IMR-90 (cell line): ENCODE results near the gene SPATA21. TPM values are rescaled to one million over a fixed set of nuclear protein-coding genes. Genes with fewer than 3 reads are reported as not detected.

Source experiments
- ATAC-seq: fragments of 200-7000 bp; cut with Tn5 transposase; 2 replicates; pipeline ENCODE4 v1.9.1; 2020; ENCODE audit warnings: low read depth, mild to moderate bottlenecking, moderate library complexity
- BruUV-seq: library from RNA; stranded (reverse); fragments of 400-500 nt; replicated peaks from 2 replicates; lab custom pipeline; 2021; lab: Mats Ljungman, UMichigan
- CTCF ChIA-PET: fragments of 300-600 bp; formaldehyde crosslinking; extraction: SDS; loops from one replicate; lab custom pipeline; 2021; ENCODE audit warnings: antibody characterized with exemption; lab: Yijun Ruan, JAX
- POLR2A ChIA-PET: fragments of 300-600 bp; sonication (Branson Sonifier 250); formaldehyde crosslinking; loops from one replicate; lab custom pipeline; 2022; ENCODE audit warnings: antibody characterized with exemption; ENCODE audit not compliant: unreplicated experiment; lab: Charles Lee
- DNase-seq: peaks from one replicate; pipeline ENCODE4 v3.0.0; 2013
- H2AFZ ChIP-seq: replicated peaks from 2 replicates; pipeline ENCODE3; 2013; ENCODE audit warnings: low read length, mild to moderate bottlenecking; ENCODE audit not compliant: poor library complexity
- H2AK5ac ChIP-seq: 2 replicates; pipeline ENCODE4 v1.6.1; 2013; ENCODE audit warnings: low read depth, low read length, inconsistent platforms
- H2AK9ac ChIP-seq: replicated peaks from 2 replicates; pipeline ENCODE3; 2013; ENCODE audit warnings: mild to moderate bottlenecking, low read depth, low read length, moderate library complexity; ENCODE audit not compliant: poor library complexity
- H2BK120ac ChIP-seq: 2 replicates; pipeline ENCODE4 v1.6.1; 2013; ENCODE audit warnings: low read depth, low read length, inconsistent platforms
- H2BK15ac ChIP-seq: 3 replicates; pipeline ENCODE4 v1.6.1; 2013; ENCODE audit warnings: low read depth, low read length, inconsistent platforms
- H2BK20ac ChIP-seq: 2 replicates; pipeline ENCODE4 v1.6.1; 2013; ENCODE audit warnings: low read depth, mild to moderate bottlenecking, inconsistent platforms, low read length, moderate library complexity
- H2BK5ac ChIP-seq: 2 replicates; pipeline ENCODE4 v1.6.1; 2013; ENCODE audit warnings: mild to moderate bottlenecking, low read depth, low read length, inconsistent platforms; ENCODE audit not compliant: poor library complexity, severe bottlenecking
- H3K14ac ChIP-seq: replicated peaks from 2 replicates; pipeline ENCODE4 v1.6.1; 2013; ENCODE audit warnings: low read depth, low read length, inconsistent platforms
- H3K18ac ChIP-seq: 2 replicates; pipeline ENCODE4 v1.6.1; 2013; ENCODE audit warnings: low read depth, low read length, control low read depth
- H3K23ac ChIP-seq: 2 replicates; pipeline ENCODE4 v1.6.1; 2013; ENCODE audit warnings: low read depth, low read length, inconsistent platforms
- H3K27ac ChIP-seq: 2 replicates; pipeline ENCODE4 v1.5.1; 2013; ENCODE audit warnings: mild to moderate bottlenecking, control low read depth, low read length; ENCODE audit not compliant: insufficient read depth
- H3K27me3 ChIP-seq: 2 replicates; pipeline ENCODE4 v1.6.1; 2013; ENCODE audit warnings: low read length; ENCODE audit not compliant: control insufficient read depth, insufficient read depth
- H3K36me3 ChIP-seq: 2 replicates; pipeline ENCODE4 v1.6.1; 2013; ENCODE audit warnings: low read length, mixed read lengths; ENCODE audit not compliant: control insufficient read depth, insufficient read depth
- H3K4ac ChIP-seq: 2 replicates; pipeline ENCODE4 v1.6.1; 2013; ENCODE audit warnings: low read depth, low read length, inconsistent platforms
- H3K4me1 ChIP-seq: 2 replicates; pipeline ENCODE4 v1.6.1; 2013; ENCODE audit warnings: low read length, mixed read lengths; ENCODE audit not compliant: control insufficient read depth, insufficient read depth
- H3K4me2 ChIP-seq: 2 replicates; pipeline ENCODE4 v1.6.1; 2013; ENCODE audit warnings: low read depth, mild to moderate bottlenecking, control low read depth, low read length, moderate library complexity
- H3K4me3 ChIP-seq: 2 replicates; pipeline ENCODE4 v1.5.1; 2013; ENCODE audit warnings: low read depth, mild to moderate bottlenecking, control low read depth, low read length, moderate library complexity; ENCODE audit not compliant: insufficient read depth
- H3K56ac ChIP-seq: 2 replicates; pipeline ENCODE4 v1.6.1; 2013; ENCODE audit warnings: low read length, inconsistent platforms; ENCODE audit not compliant: insufficient read depth; ENCODE audit errors: extremely low read depth
- H3K79me1 ChIP-seq, 2 experiments: 2 replicates each; pipeline ENCODE4 v1.6.1; 2013; ENCODE audit warnings: low read length in 2 of 2, inconsistent platforms in 1 of 2, low read depth in 1 of 2
- H3K9ac ChIP-seq: 2 replicates; pipeline ENCODE4 v1.6.1; 2013; ENCODE audit warnings: low read depth, low read length, control low read depth
- H3K9me1 ChIP-seq: 2 replicates; pipeline ENCODE4 v1.6.1; 2013; ENCODE audit warnings: low read length, inconsistent platforms; ENCODE audit not compliant: insufficient read depth
- H3K9me3 ChIP-seq: 2 replicates; pipeline ENCODE4 v1.6.1; 2013; ENCODE audit warnings: low read length; ENCODE audit not compliant: control insufficient read depth, insufficient read depth
- H4K20me1 ChIP-seq: 2 replicates; pipeline ENCODE4 v1.6.1; 2013; ENCODE audit warnings: low read length, inconsistent platforms; ENCODE audit not compliant: insufficient read depth
- H4K5ac ChIP-seq: 2 replicates; pipeline ENCODE4 v1.6.1; 2013; ENCODE audit warnings: mild to moderate bottlenecking, low read depth, low read length, control low read depth
- H4K8ac ChIP-seq, 2 experiments: 2 replicates each; pipeline ENCODE4 v1.6.1; 2013; ENCODE audit warnings: low read depth in 2 of 2, low read length in 2 of 2, control low read depth in 1 of 2, inconsistent platforms in 1 of 2
- H4K91ac ChIP-seq: 2 replicates; pipeline ENCODE4 v1.6.1; 2013; ENCODE audit warnings: low read depth, low read length, inconsistent platforms; ENCODE audit not compliant: insufficient read depth
- BHLHE40 ChIP-seq: fragments of 150-350 bp; IDR thresholded peaks from 2 replicates; pipeline ENCODE4 v1.6.1; 2016; ENCODE audit warnings: mild to moderate bottlenecking, low read depth, low read length
- CEBPB ChIP-seq: IDR thresholded peaks from 2 replicates; pipeline ENCODE4 v1.6.1; 2012; ENCODE audit warnings: low read depth, low read length, improper control_type of control experiment
- MAZ ChIP-seq: IDR thresholded peaks from 2 replicates; pipeline ENCODE4 v1.6.1; 2012; ENCODE audit warnings: low read depth, mild to moderate bottlenecking, low read length, improper control_type of control experiment, moderate library complexity, borderline replicate concordance
- MXI1 ChIP-seq: IDR thresholded peaks from 2 replicates; pipeline ENCODE4 v1.6.1; 2012; ENCODE audit warnings: low read depth, mild to moderate bottlenecking, low read length, moderate library complexity, borderline replicate concordance
- POLR2A ChIP-seq: IDR thresholded peaks from 2 replicates; pipeline ENCODE4 v1.6.1; 2012; ENCODE audit warnings: mild to moderate bottlenecking, low read depth, low read length
- RCOR1 ChIP-seq: IDR thresholded peaks from 2 replicates; pipeline ENCODE4 v1.6.1; 2012; ENCODE audit warnings: mild to moderate bottlenecking, low read length, improper control_type of control experiment; ENCODE audit not compliant: insufficient replicate concordance
- WGBS, 2 experiments: methylation state at CpG; one replicate each; pipeline versions ENCODE4 v1.1.5 to v1.1.7; 2013; ENCODE audit warnings: missing lambda C conversion rate in 2 of 2; ENCODE audit not compliant: insufficient read length in 1 of 2; ENCODE audit errors: extremely low coverage in 2 of 2; 5-methylcytosine and 5-hydroxymethylcytosine counted together
- dilution Hi-C: fragments of 300-500 bp; cut with HindIII; formaldehyde crosslinking; loops from one replicate; pipeline ENCODE4 v1.14.3; 2018; ENCODE audit warnings: low sequenced_read_pairs; ENCODE audit not compliant: unreplicated experiment
- in situ Hi-C: fragments of 300-500 bp; cut with MboI; formaldehyde crosslinking; loops from 3 replicates; pipeline ENCODE4 v1.14.3; 2019; ENCODE audit warnings: low sequenced_read_pairs, inconsistent platforms, mixed read lengths
- intact Hi-C: fragments of 100-400 bp; cut with micrococcal nuclease; formaldehyde crosslinking; loops from 2 replicates; pipeline ENCODE4 v1.10.0; 2022
- polyA plus RNA-seq, 3 experiments: library from polyadenylated mRNA; depleted of rRNA; stranded (reverse); fragments of >200 nt; gene quantifications; 2 replicates each; pipeline ENCODE4 v1.2.3, GENCODE V29; 2012; ENCODE audit warnings: low replicate concordance in 1 of 3
- total RNA-seq: library from RNA; depleted of rRNA; stranded (reverse); fragments of >200 nt; gene quantifications from 2 replicates; pipeline ENCODE4 v1.2.3, GENCODE V29; 2012

SPATA21 gene
- total and polyA plus RNA-seq, 2 of the 4 experiments (the other 2 are of a cell fraction): not detected

- peak overlapping the region; percentile 98 for H3K23ac ChIP-seq
- no peaks in the 10 kb centered on the region for H3K36me3 ChIP-seq
- DNase-seq: peak; percentile 85
- peak overlapping the region; percentile 98 for H2AFZ ChIP-seq
- no TSS peak for BruUV-seq
- peak overlapping the region; percentile 98 for H3K4ac ChIP-seq
- POLR2A ChIA-PET: interaction anchor here (0.6 kb wide), 3 partner anchors 11 to 511 kb away, joined by 3 to 9 read pairs (median 7); partner anchors contain the start of gene NECAP2
- H3K27me3 ChIP-seq: no peaks in the 10 kb centered on the region
- no peaks in the 10 kb centered on the region; the same call in none of the 2 replicates for H3K4me1 ChIP-seq
- CTCF ChIA-PET: interaction anchor here (0.6 kb wide), 1 partner anchor 21 kb away, joined by 9 read pairs; no protein-coding TSS in a partner anchor
- H4K8ac ChIP-seq: peak overlapping the region; percentile 66 to 87
- H2AK5ac ChIP-seq: peak overlapping the region; percentile 96
- H3K9me1 ChIP-seq: 0 out of 2 replicates have a peak, but pooled peaks cover 3% of the 10 kb centered on the region
- peak overlapping the region; percentile 98 for H3K4me2 ChIP-seq
- H2BK15ac ChIP-seq: peak overlapping the region; percentile 54; the same call in 1 of the 3 replicates
- peak overlapping the region; percentile 89 for H3K18ac ChIP-seq
- peak overlapping the region; percentile 78 for H4K5ac ChIP-seq
- peaks cover 5% of the 10 kb centered on the region for H4K20me1 ChIP-seq
- H3K9ac ChIP-seq: peak overlapping the region; percentile 90
- H2AK9ac ChIP-seq: peak overlapping the region; percentile 99
- peak overlapping the region; percentile 98 for H3K56ac ChIP-seq
- H3K79me1 ChIP-seq: peaks cover 0 to 12% of the 10 kb centered on the region in 2 experiments; a peak in 2 of 4 replicates
- intact Hi-C loops (loop anchor here (5.0 kb wide), 1 partner anchor 160 kb away; no protein-coding TSS in a partner anchor), dilution Hi-C loops (no loop called here), in situ Hi-C loops (no loop called here)
- peak; percentile 82; the same call in 1 of the 2 replicates for TF ChIP-seq MXI1
- no peak for TF ChIP-seq CEBPB
- TF ChIP-seq BHLHE40: 0 out of 2 replicates have a peak, but pooled peaks have one; percentile 5
- peak; percentile 79 for TF ChIP-seq POLR2A
- TF ChIP-seq RCOR1: peak; percentile 26
- TF ChIP-seq MAZ: peak; percentile 77; the same call in 1 of the 2 replicates
- H2BK5ac ChIP-seq: peak overlapping the region; percentile 98
- H3K9me3 ChIP-seq: no peaks in the 10 kb centered on the region
- peak overlapping the region; percentile 88 for H3K4me3 ChIP-seq
- peak overlapping the region; percentile 18; the same call in 1 of the 2 replicates for H2BK20ac ChIP-seq
- peak overlapping the region; percentile 95 for H4K91ac ChIP-seq
- peak overlapping the region; percentile 78 for H2BK120ac ChIP-seq
- 0% methylated on average over 9 of the region's 47 CpGs; no CpG with 5 or more reads in 1 of the 2 experiments for WGBS, 2 experiments
- H3K27ac ChIP-seq: peak overlapping the region; percentile 96
- peak; percentile 85 for ATAC-seq
- H3K14ac ChIP-seq: peak overlapping the region; percentile 99
These were observed 69.8 kb downstream of the SPATA21 start for GRCh38 chr1:16367258-16367967.
